HCT116 (cell line): Measurements from ENCODE around the gene FAM184A. TPM values are rescaled to one million over a fixed set of nuclear protein-coding genes. Genes with fewer than 3 reads are reported as not detected.

Experiments used
- ATAC-seq: fragments of 200-7000 bp; cut with Tn5 transposase; 2 replicates; pipeline ENCODE4 v1.9.1; 2020; ENCODE audit warnings: mild to moderate bottlenecking, moderate library complexity
- BruUV-seq: library from RNA; stranded (reverse); fragments of 400-500 nt; replicated peaks from 2 replicates; lab custom pipeline; 2021; lab: Mats Ljungman, UMichigan
- CTCF ChIA-PET: fragments of 300-600 bp; sonication (Branson Sonifier 250); formaldehyde crosslinking; loops from one replicate; lab custom pipeline; 2021; ENCODE audit warnings: antibody characterized with exemption; lab: Charles Lee
- POLR2A ChIA-PET: fragments of 300-600, 350-600 bp; sonication (Branson Sonifier 250); formaldehyde crosslinking; loops from one replicate; lab custom pipeline; 2021; ENCODE audit warnings: antibody characterized with exemption; lab: Charles Lee
- RAD21 ChIA-PET, 2 experiments: fragments of 300-600 bp; sonication (Branson Sonifier 250); formaldehyde crosslinking; loops; one replicate each; lab custom pipeline; 2023; ENCODE audit warnings: low total read pairs in 2 of 2; ENCODE audit not compliant: uncharacterized antibody in 2 of 2, unreplicated experiment in 2 of 2, low non-redundant PET in 1 of 2; lab: Charles Lee
- DNase-seq: peaks from one replicate; pipeline ENCODE4 v3.0.0-alpha.2; 2010; ENCODE audit warnings: low read depth, low spot score
- H2AFZ ChIP-seq: fragments of 200-600 bp; shearing (Covaris generic), sonication (generic); 2 replicates; pipeline ENCODE4 v1.6.1; 2017; ENCODE audit warnings: low read depth, mixed run types, mixed read lengths, antibody characterized with exemption, low read length; ENCODE audit not compliant: poor library complexity, severe bottlenecking
- H3K27ac ChIP-seq: 2 replicates; pipeline ENCODE4 v1.5.1; 2012; ENCODE audit warnings: low read depth, low read length
- H3K27me3 ChIP-seq: fragments of 200-600 bp; sonication (generic); 2 replicates; pipeline ENCODE4 v1.6.1; 2016; ENCODE audit warnings: mixed run types, low read length, mixed read lengths; ENCODE audit not compliant: insufficient read depth
- H3K36me3 ChIP-seq, 2 experiments: fragments of 200-500 bp in 1 of 2; fragments of 200-600 bp in 1 of 2; sonication (Bioruptor generic) in 1 of 2; sonication (generic) in 1 of 2; 2 replicates each; pipeline versions ENCODE4 v1.5.1 to v1.6.1; 2014 to 2016; ENCODE audit warnings: low read length in 2 of 2, inconsistent platforms in 1 of 2, mixed read lengths in 1 of 2, mixed run types in 1 of 2; ENCODE audit not compliant: insufficient read depth in 2 of 2, control insufficient read depth in 1 of 2
- H3K4me1 ChIP-seq, 2 experiments: fragments of 200-600 bp in 1 of 2; sonication (generic) in 1 of 2; 2 replicates each; pipeline versions ENCODE4 v1.5.1 to v1.6.1; 2012 to 2017; ENCODE audit warnings: low read length in 2 of 2, inconsistent platforms in 1 of 2, mild to moderate bottlenecking in 1 of 2, mixed read lengths in 1 of 2, mixed run types in 1 of 2, moderate library complexity in 1 of 2; ENCODE audit not compliant: insufficient read depth in 2 of 2, control insufficient read depth in 1 of 2
- H3K4me2 ChIP-seq: fragments of 200-600 bp; sonication (generic); 2 replicates; pipeline ENCODE4 v1.6.1; 2017; ENCODE audit warnings: mixed run types, low read length, mixed read lengths
- H3K4me3 ChIP-seq, 2 experiments: fragments of 200-600 bp in 1 of 2; sonication (generic) in 1 of 2; replicated peaks in 1 of 2; 2 replicates each; pipeline ENCODE4 v1.5.1; 2011 to 2016; ENCODE audit warnings: low read length in 2 of 2, control low read depth in 1 of 2, low read depth in 1 of 2, mild to moderate bottlenecking in 1 of 2, mixed read lengths in 1 of 2, mixed run types in 1 of 2
- H3K79me2 ChIP-seq: fragments of 200-600 bp; sonication (generic); 2 replicates; pipeline ENCODE4 v1.6.1; 2017; ENCODE audit warnings: mild to moderate bottlenecking, mixed run types, low read length, moderate library complexity, mixed read lengths; ENCODE audit not compliant: insufficient read depth
- H3K9ac ChIP-seq: fragments of 200-600 bp; sonication (generic); 2 replicates; pipeline ENCODE4 v1.6.1; 2016; ENCODE audit warnings: low read length, mixed read lengths
- H3K9me2 ChIP-seq: fragments of 200-600 bp; sonication (generic), shearing (Covaris generic); 2 replicates; pipeline ENCODE4 v1.6.1; 2017; ENCODE audit warnings: mixed run types, mild to moderate bottlenecking, moderate library complexity; ENCODE audit not compliant: insufficient read depth
- H3K9me3 ChIP-seq, 2 experiments: fragments of 200-500 bp in 1 of 2; fragments of 200-600 bp in 1 of 2; sonication (Bioruptor generic) in 1 of 2; sonication (generic) in 1 of 2; 2 replicates each; pipeline ENCODE4 v1.6.1; 2014 to 2017; ENCODE audit warnings: low read length in 2 of 2, mixed read lengths in 2 of 2, inconsistent platforms in 1 of 2, low read depth in 1 of 2, mild to moderate bottlenecking in 1 of 2, mixed run types in 1 of 2, moderate library complexity in 1 of 2; ENCODE audit not compliant: control insufficient read depth in 1 of 2, insufficient read depth in 1 of 2
- H4K20me1 ChIP-seq: fragments of 200-600 bp; sonication (generic), shearing (Covaris generic); 2 replicates; pipeline ENCODE4 v1.6.1; 2017; ENCODE audit warnings: mixed run types, mild to moderate bottlenecking, moderate library complexity; ENCODE audit not compliant: insufficient read depth
- CBX3 ChIP-seq: IDR thresholded peaks from 2 replicates; pipeline ENCODE4 v1.6.1; 2012; ENCODE audit warnings: low read depth
- CEBPB ChIP-seq: IDR thresholded peaks from 2 replicates; pipeline ENCODE4 v1.6.1; 2012; ENCODE audit warnings: low read depth
- EGR1 ChIP-seq: IDR thresholded peaks from 2 replicates; pipeline ENCODE4 v1.6.1; 2012; ENCODE audit warnings: low read depth
- EZH2phosphoT487 ChIP-seq: fragments of 200-600 bp; IDR thresholded peaks from 2 replicates; pipeline ENCODE4 v1.6.1; 2018; ENCODE audit warnings: antibody characterized with exemption, borderline replicate concordance
- JUND ChIP-seq: IDR thresholded peaks from 2 replicates; pipeline ENCODE4 v1.6.1; 2012
- SP1 ChIP-seq: IDR thresholded peaks from 2 replicates; pipeline ENCODE4 v1.6.1; 2012; ENCODE audit warnings: low read depth
- SRF ChIP-seq: IDR thresholded peaks from 2 replicates; pipeline ENCODE4 v1.6.1; 2012; ENCODE audit warnings: low read depth
- TCF7L2 ChIP-seq: IDR thresholded peaks from 2 replicates; pipeline ENCODE4 v1.7.0; 2011; ENCODE audit warnings: borderline replicate concordance, inconsistent platforms; ENCODE audit not compliant: insufficient read depth, insufficient read length; ENCODE audit errors: extremely low read depth
- intact Hi-C: fragments of 100-400 bp; cut with micrococcal nuclease; formaldehyde crosslinking; loops from 2 replicates; pipeline ENCODE4 v1.10.0; 2022
- total RNA-seq: library from RNA; stranded (reverse); gene quantifications from one replicate; pipeline ENCODE4 v1.2.1, GENCODE V29; 2021; ENCODE audit not compliant: unreplicated experiment
- TF ChIP-seq, protein P1 (sequence below): IDR thresholded peaks from 2 replicates; pipeline ENCODE4 v1.6.1; 2012; ENCODE audit warnings: low read depth
- TF ChIP-seq, protein P2 (sequence below): IDR thresholded peaks from 2 replicates; pipeline ENCODE4 v1.6.1; 2012

The FAM184A gene
- total RNA-seq, 1 experiment from 2014 or later = 2.4 TPM

DNA sequence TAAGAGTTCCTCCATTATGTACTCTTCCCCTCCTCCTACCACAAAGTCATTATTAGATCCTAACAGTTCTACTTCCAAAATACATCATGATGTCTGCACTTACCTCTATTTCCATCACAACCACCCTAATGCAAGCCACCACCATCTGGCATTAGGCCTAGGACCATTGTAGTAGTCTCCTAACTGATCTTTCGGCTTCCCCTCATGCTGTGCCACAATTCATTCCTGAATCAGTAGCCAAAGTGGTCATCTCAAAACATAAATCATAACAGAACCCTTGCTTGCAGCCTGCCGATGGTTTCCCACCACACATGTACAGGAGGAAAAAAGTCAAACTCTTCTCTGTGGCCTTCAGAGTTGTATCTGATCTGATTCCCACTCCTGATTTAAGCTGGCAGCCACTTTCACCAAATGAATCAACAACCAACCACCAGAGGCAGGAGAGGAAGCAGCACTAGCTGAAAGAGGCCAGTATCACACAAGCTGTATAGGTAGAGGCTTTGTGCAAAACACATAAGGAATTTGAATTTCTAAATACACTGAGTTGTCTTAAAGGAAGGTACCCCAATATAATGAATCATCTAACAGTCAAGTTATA, 26.1 kb downstream of the FAM184A start:
- Histone ChIP-seq H3K9me3 (no peaks in the 10 kb centered on the region), H3K9me2 (no peaks in the 10 kb centered on the region), H4K20me1 (no peaks in the 10 kb centered on the region), H3K4me1 (no peaks in the 10 kb centered on the region), H3K27ac (no peak overlapping the region), H3K36me3 (no peaks in the 10 kb centered on the region), H3K4me3 (no peak overlapping the region), H3K27me3 (no peaks in the 10 kb centered on the region), H3K9ac (no peak overlapping the region), H2AFZ (no peak overlapping the region), H3K79me2 (no peaks in the 10 kb centered on the region), H3K4me2 (no peak overlapping the region)
- no peak for ATAC-seq
- ChIA-PET RAD21 (no interaction called here), POLR2A (no interaction called here), CTCF (no interaction called here)
- DNase-seq = no peak
- TF ChIP-seq EGR1 (no peak), JUND (no peak), CBX3 (no peak), TCF7L2 (no peak), SP1 (no peak), SRF (no peak), EZH2phosphoT487 (no peak), CEBPB (no peak)
- TF ChIP-seq, protein P1, sequence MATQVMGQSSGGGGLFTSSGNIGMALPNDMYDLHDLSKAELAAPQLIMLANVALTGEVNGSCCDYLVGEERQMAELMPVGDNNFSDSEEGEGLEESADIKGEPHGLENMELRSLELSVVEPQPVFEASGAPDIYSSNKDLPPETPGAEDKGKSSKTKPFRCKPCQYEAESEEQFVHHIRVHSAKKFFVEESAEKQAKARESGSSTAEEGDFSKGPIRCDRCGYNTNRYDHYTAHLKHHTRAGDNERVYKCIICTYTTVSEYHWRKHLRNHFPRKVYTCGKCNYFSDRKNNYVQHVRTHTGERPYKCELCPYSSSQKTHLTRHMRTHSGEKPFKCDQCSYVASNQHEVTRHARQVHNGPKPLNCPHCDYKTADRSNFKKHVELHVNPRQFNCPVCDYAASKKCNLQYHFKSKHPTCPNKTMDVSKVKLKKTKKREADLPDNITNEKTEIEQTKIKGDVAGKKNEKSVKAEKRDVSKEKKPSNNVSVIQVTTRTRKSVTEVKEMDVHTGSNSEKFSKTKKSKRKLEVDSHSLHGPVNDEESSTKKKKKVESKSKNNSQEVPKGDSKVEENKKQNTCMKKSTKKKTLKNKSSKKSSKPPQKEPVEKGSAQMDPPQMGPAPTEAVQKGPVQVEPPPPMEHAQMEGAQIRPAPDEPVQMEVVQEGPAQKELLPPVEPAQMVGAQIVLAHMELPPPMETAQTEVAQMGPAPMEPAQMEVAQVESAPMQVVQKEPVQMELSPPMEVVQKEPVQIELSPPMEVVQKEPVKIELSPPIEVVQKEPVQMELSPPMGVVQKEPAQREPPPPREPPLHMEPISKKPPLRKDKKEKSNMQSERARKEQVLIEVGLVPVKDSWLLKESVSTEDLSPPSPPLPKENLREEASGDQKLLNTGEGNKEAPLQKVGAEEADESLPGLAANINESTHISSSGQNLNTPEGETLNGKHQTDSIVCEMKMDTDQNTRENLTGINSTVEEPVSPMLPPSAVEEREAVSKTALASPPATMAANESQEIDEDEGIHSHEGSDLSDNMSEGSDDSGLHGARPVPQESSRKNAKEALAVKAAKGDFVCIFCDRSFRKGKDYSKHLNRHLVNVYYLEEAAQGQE = no peak
- TF ChIP-seq, protein P2, sequence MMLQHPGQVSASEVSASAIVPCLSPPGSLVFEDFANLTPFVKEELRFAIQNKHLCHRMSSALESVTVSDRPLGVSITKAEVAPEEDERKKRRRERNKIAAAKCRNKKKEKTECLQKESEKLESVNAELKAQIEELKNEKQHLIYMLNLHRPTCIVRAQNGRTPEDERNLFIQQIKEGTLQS = no peak
- BruUV-seq = no TSS peak
- intact Hi-C loops = no loop called here
